Measurements from ENCODE around the gene BMP8A.

DNA sequence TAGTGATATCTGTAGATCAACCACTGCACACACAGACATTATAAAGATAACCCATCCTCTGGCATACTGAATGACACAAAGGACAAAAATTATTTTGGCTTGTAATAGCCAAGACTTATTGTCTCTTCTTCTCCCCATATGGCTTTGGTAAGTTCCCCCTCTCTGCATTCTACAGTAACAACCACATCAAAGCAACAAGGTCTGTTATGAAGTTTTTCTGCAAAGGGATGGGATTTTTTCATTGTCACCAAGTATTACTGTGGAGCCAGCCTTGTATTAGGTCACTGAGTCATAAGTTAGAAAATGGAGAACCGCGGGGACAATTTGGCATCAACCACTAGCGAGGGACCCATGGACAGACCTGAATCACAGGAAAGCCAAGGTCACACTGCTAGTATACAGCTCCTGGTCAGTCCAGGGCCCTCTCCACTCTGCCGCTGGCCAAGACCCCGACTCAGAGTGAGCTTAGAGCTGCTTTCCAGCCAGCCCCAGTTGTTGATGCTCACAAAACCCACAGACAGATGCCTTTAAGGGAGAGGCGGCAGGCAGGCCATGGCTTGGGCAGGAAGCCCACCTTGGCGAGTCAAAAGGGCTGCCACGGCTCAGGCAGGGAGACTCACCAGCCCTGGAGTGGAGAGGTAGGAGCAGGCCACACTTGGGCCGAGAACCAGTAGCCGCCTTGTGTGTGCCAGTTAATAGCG is 79.2 kb downstream of the BMP8A start:
- TF ChIP-seq DLX4 (CRISPR knock-in tag; IDR thresholded peaks at IDR 0.05): no peak
- no peak for TF ChIP-seq BCLAF1 (IDR thresholded peaks at IDR 0.05; ENCODE audit: borderline replicate concordance in 1 of 2, control insufficient read depth in 1 of 2, low read depth in 2 of 2, low read length in 1 of 2)
- no peak for TF ChIP-seq MTF1 (CRISPR knock-in tag; IDR thresholded peaks at IDR 0.05; ENCODE audit: borderline replicate concordance)
- no peak for TF ChIP-seq BHLHE40 (IDR thresholded peaks at IDR 0.05; ENCODE audit: low read length)
- no peak for TF ChIP-seq CCAR2 (IDR thresholded peaks at IDR 0.05; ENCODE audit: low read depth, low read length)

All from K562 (cell line).